CMK (cell line): ENCODE data around the gene ADCY4.
A peak's percentile ranks its signal among the peaks of the same experiment; 100 is the strongest.

ENCODE experiments used
- DNase-seq: peaks from one replicate; pipeline ENCODE4 v3.0.0-alpha.2; 2010; ENCODE audit warnings: low read depth

ADCY4 gene

GRCh38 chr14:24297190-24297964 is 37.5 kb downstream of the ADCY4 start:
- no peak for DNase-seq

DNA sequence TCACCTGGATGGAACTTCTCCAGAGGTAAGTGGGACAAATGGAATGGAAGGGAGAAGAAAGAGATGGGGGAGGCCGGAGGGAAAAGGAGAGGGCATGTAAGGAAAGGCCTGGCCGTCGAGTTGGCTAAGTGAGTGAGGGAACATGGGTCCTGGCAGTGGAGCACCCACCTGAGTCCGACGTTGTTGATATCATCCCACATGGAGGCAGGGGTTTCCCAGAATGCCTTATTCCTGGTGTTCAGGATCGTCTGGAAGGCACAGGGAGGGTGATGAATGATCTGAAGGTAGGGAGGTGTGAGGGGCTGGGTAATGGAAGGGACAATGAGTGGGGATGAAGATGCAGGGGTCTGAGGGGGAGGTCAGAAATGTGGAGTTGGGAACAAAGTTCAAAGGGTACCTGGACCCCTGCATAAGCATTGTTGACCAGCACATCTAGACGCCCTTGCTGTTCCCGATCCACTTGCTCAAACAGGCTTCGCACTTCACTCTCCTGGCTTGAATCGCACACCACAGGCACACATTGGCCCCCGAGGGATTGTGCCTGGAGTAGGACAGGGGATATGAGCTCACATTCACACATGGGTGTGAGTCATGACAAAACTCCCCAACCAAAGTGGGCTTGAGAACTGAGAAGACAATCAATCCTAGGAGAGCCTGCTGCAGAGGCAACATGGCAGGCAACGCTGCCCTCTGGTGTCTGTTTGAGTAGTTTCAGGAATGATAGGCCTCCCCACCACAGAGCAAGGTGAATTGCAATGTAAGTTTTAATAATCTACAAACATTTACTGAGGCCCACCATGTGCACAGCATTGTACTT is 38.3 kb downstream of the ADCY4 start:
- DNase-seq: no peak

GRCh38 chr14:24293525-24293924 is 41.3 kb downstream of the ADCY4 start:
- DNase-seq: no peak

DNA sequence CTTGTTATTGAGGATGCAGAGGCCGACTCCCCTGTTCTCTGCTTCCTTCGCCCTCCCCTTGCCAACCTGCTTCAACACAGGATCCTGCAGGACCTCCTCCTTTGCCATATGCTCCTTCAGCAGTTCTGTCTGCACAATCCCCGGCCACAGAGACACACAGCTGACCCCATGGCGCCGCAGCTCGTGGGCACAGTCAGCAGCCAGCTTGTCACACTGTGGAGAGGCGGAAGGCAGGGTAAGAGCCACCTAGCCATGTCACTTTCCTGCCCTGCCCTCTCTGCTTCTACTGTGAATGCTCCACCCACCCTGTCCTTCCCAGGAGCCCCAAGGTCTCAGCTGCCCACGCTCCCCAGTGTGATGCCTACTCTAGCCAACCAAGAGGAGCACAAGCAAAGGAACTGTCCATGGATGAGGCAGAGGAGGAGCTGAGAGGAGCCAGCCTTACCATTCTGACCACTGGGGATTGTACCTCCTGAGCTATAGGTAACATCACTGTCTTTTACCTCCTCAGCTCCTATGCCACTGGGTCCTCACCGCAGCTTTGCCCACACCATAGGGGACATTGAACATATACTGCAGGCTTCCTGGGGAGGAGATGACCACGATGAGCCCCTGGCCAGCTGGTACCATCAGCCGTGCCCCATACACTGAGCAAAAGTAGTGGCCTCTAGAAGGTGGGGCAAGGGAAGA is 42.6 kb downstream of the ADCY4 start:
- DNase-seq: no peak

GRCh38 chr14:24291446-24292117 is 43.3 kb downstream of the ADCY4 start:
- no peak for DNase-seq

DNA sequence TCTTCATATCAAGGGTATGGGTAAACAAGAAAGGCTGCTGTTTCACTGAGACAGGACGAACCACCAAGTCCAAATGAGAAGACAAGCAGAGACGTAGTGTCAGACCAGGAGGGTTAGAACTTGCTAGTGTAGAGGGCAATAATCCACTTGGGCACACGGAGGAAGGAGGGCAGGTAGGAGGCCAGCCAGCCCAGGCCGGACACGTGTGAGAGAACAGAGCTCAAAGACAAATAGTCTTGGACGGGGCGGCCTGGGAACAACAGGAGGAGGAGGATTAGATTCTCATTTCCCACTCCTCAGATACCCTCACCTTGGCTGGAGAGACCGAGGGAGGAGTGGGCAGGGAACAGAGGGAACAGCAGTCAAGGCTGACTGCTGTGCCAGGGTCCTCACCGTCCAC is 44.1 kb downstream of the ADCY4 start:
- DNase-seq: no peak

- no peak for DNase-seq
Observed at GRCh38 chr14:24289649-24290280, 45.1 kb downstream of the ADCY4 start.

DNA sequence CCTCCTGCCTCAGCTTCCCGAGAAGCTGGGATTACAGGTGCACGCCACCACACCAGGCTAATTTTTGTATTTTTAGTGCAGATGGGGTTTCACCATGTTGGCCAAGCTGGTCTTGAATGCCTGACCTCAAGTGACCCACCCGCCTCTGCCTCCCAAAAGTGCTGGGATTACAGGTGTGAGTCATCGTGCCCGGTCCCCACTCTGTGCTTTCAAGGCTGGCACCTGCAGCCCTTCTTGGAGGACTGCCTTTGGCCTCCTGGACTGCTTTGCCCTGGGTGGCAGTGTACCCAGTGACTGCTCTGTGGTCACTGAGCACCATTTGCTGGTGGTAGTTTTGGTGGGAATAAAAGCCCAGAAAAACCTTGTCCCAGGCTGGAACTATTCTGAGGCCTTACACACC is 47.9 kb downstream of the ADCY4 start:
- DNase-seq: no peak

- no peak for DNase-seq
Observed at GRCh38 chr14:24285351-24285750, 49.5 kb downstream of the ADCY4 start.

- no peak for DNase-seq
Observed at GRCh38 chr14:24284501-24285035, 50.3 kb downstream of the ADCY4 start.

- DNase-seq: no peak
Observed at GRCh38 chr14:24283796-24284460, 50.9 kb downstream of the ADCY4 start.

GRCh38 chr14:24282736-24283135 is 52.1 kb downstream of the ADCY4 start:
- no peak for DNase-seq

- DNase-seq: no peak
Observed at GRCh38 chr14:24281636-24282035, 53.2 kb downstream of the ADCY4 start.

DNA sequence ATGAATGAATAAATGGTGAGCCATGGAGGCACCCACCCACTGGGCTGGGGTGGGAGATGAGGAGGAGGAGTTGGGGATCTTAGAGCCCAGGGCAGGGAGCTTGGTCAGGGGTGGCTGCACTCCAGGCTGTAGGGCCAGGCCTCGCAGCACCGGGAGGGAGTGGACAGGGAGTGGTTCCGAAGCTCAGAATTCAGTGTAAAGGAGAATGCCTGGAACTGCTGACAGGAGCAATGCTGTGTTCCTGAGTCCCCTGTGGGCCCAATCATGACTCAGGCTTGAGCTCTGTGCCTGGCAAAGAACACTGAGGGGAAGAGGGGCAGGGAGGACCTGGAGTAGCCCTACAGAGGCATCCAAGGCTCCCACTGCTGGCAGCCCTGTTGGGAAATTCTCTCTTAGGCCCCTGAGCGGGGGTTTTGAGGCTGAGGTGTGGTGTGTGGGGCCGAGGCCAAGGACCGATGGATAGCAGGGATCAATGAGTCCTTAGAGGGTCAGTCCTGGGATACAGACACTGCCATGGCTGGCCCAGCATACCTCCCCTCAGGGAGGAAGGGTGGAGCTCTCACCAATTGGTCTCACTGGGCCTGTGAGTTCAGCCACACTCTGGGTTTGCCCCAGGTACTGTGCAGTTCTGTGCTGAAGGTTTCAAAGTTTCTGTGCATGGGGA is 53.9 kb downstream of the ADCY4 start:
- DNase-seq: no peak

- no peak for DNase-seq
Observed at GRCh38 chr14:24279301-24280186, 55.3 kb downstream of the ADCY4 start.

DNA sequence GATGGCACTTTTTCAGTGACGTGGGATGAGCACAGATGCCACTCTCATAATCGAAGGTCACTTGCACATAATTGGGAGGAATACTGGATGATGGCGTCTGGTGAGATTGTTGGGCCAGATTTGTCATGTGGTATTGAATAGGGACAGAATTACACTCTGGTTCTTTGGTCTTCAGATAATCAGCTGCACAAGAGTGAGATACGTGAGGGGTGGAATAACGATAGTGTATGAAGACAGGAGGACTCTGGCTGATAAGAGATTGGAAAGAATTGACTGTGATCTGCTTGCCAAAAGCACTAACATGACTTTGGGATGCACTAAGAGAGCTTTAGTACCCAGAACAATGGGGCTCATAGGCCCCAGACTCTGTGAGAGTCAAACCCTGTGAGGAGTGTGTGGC is 56.4 kb downstream of the ADCY4 start:
- no peak for DNase-seq

GRCh38 chr14:24277606-24278321 is 57.1 kb downstream of the ADCY4 start:
- peak; percentile 85 for DNase-seq

DNA sequence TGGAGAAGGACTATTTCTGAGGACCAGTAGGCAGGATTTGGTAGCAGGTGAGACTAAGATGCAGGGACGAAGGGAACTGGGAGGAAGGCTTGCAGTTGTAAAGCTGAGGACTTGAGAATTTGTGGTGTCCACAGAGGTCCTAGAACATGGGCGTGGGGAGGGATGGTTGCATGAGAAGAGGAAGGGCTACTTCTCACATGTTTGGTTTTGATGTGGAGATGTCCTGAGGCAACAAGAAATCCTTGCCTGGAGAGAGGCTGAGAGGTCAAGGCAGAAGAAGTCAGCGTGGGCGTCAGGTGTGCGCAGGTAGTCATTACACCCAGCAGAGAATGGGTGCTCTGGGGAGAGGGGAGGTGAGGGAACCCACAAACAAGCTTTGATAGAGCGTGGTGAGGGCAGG is 57.8 kb downstream of the ADCY4 start:
- no peak for DNase-seq

DNA sequence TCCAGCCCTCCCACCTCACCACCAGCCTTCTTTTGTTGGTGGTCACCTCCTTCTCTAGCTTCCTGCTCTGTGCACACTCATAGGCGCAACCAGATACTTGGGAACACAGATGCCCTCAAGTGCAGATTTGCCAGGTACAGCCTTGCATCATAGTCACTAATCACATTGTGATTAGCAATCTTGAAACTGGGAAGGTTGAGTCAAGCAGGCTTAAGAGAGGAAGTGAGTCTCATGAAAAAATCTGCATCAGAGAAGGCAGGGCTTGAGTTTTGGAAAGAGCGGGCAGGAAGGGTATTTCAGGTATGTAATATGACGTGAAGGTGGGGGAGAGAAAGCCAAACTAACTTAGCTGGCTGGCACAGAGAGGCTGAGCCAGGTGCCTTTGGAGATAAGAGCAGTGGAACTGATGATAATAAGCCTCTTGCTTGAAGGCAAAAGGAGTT is 60.7 kb downstream of the ADCY4 start:
- DNase-seq: no peak
